WERI-Rb-1 (cell line): ENCODE measurements around the gene GLB1L.

Source experiments
- DNase-seq: peaks from one replicate; pipeline ENCODE4 v3.0.0-alpha.2; 2020
- H3K27ac ChIP-seq: fragments of 250-450 bp; sonication (Bioruptor Pico); 2 replicates; pipeline ENCODE4 v1.5.1; 2020; ENCODE audit warnings: mild to moderate bottlenecking, moderate library complexity
- H3K27me3 ChIP-seq: fragments of 250-450 bp; sonication (Bioruptor Pico); 2 replicates; pipeline ENCODE4 v1.5.1; 2021; ENCODE audit warnings: mild to moderate bottlenecking, low read depth, moderate library complexity; ENCODE audit not compliant: insufficient read depth, severe bottlenecking
- H3K36me3 ChIP-seq: fragments of 250-450 bp; sonication (Bioruptor Pico); 2 replicates; pipeline ENCODE4 v1.5.1; 2020; ENCODE audit warnings: mild to moderate bottlenecking, moderate library complexity
- H3K4me3 ChIP-seq: 2 replicates; pipeline ENCODE4 v1.5.1; 2011; ENCODE audit warnings: low read depth, mild to moderate bottlenecking, control low read depth, low read length
- H3K9me3 ChIP-seq: fragments of 250-450 bp; sonication (Bioruptor Pico); 2 replicates; pipeline ENCODE4 v1.5.1; 2021; ENCODE audit warnings: mild to moderate bottlenecking, moderate library complexity; ENCODE audit not compliant: severe bottlenecking
- TF ChIP-seq, protein P1 (sequence below): IDR thresholded peaks from 2 replicates; pipeline ENCODE4 v1.5.1; 2011; ENCODE audit warnings: low read depth, mild to moderate bottlenecking, control low read depth, inconsistent platforms, low read length

GLB1L gene

GRCh38 chr2:219282375-219282774, 37.1 kb upstream of the GLB1L start:
- no peak for DNase-seq
- Histone ChIP-seq H3K4me3 (no peak overlapping the region), H3K36me3 (peaks cover 62% of the 10 kb centered on the region), H3K27ac (no peak overlapping the region; the same call in 1 of the 2 replicates), H3K9me3 (no peaks in the 10 kb centered on the region), H3K27me3 (no peaks in the 10 kb centered on the region)
- TF ChIP-seq, protein P1, sequence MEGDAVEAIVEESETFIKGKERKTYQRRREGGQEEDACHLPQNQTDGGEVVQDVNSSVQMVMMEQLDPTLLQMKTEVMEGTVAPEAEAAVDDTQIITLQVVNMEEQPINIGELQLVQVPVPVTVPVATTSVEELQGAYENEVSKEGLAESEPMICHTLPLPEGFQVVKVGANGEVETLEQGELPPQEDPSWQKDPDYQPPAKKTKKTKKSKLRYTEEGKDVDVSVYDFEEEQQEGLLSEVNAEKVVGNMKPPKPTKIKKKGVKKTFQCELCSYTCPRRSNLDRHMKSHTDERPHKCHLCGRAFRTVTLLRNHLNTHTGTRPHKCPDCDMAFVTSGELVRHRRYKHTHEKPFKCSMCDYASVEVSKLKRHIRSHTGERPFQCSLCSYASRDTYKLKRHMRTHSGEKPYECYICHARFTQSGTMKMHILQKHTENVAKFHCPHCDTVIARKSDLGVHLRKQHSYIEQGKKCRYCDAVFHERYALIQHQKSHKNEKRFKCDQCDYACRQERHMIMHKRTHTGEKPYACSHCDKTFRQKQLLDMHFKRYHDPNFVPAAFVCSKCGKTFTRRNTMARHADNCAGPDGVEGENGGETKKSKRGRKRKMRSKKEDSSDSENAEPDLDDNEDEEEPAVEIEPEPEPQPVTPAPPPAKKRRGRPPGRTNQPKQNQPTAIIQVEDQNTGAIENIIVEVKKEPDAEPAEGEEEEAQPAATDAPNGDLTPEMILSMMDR: no peak

DNA sequence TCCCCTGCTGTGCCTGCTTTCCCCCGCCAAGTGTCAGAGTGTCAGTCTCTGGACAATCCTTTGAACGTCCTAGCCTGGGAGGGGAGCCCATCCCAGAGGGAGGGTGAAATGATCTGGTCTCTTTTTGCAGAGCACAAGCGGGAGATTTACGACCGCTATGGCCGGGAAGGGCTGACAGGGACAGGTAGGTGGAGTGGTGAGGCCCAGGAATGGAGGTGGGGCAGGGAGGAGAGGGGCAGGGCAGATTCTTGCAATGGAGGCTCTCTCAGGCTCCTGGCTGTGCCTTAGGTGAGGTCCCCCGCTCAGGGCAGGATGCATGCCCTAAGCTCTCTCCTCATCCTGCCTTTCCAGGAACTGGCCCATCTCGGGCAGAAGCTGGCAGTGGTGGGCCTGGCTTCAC, 36.3 kb upstream of the GLB1L start:
- Histone ChIP-seq H3K27ac (no peak overlapping the region), H3K9me3 (no peaks in the 10 kb centered on the region), H3K4me3 (no peak overlapping the region), H3K36me3 (peaks cover 60% of the 10 kb centered on the region), H3K27me3 (no peaks in the 10 kb centered on the region)
- DNase-seq: no peak
- TF ChIP-seq, protein P1: no peak

- TF ChIP-seq, protein P1: no peak
- no peak overlapping the region for H3K4me3 ChIP-seq
- no peak for DNase-seq
- no peaks in the 10 kb centered on the region for H3K9me3 ChIP-seq
- peaks cover 53% of the 10 kb centered on the region for H3K36me3 ChIP-seq
- H3K27me3 ChIP-seq: no peaks in the 10 kb centered on the region
- H3K27ac ChIP-seq: no peak overlapping the region
Observed at GRCh38 chr2:219280651-219281050, 35.4 kb upstream of the GLB1L start.

DNA sequence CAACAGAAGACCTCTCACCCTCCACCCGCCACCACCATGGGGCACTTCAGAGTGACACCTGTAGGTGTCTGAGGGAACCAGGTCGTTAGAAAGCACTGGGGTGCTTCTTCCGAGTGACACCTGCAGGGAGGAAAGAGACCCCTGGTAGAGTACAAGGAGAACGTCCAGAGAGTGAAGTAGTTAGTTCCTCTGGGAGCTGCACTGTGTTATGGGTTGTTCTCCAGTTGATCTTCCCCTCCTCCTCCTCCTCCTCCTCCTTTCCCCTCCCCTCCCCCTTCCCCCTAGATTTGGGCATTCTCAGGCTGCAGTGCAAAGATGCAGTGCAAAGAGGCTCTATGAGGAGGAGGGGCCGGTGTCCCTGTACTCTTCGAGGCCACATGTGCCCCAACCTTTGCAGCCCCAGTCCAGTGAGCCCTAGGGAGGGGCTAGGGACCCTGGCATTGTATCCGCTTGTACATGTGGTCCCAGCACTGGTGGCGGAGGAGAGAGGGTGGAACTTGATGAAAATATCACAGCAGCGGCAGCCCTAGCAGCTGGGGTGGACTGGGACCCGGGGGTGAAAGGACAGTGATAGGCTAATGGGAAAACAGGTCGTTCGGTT, 34.8 kb upstream of the GLB1L start:
- Histone ChIP-seq H3K36me3 (peaks cover 46% of the 10 kb centered on the region), H3K27me3 (no peaks in the 10 kb centered on the region), H3K27ac (peak overlapping the region; percentile 89), H3K9me3 (no peaks in the 10 kb centered on the region), H3K4me3 (peak overlapping the region; percentile 64)
- TF ChIP-seq, protein P1: peak; percentile 18; the same call in 1 of the 2 replicates
- no peak for DNase-seq

DNA sequence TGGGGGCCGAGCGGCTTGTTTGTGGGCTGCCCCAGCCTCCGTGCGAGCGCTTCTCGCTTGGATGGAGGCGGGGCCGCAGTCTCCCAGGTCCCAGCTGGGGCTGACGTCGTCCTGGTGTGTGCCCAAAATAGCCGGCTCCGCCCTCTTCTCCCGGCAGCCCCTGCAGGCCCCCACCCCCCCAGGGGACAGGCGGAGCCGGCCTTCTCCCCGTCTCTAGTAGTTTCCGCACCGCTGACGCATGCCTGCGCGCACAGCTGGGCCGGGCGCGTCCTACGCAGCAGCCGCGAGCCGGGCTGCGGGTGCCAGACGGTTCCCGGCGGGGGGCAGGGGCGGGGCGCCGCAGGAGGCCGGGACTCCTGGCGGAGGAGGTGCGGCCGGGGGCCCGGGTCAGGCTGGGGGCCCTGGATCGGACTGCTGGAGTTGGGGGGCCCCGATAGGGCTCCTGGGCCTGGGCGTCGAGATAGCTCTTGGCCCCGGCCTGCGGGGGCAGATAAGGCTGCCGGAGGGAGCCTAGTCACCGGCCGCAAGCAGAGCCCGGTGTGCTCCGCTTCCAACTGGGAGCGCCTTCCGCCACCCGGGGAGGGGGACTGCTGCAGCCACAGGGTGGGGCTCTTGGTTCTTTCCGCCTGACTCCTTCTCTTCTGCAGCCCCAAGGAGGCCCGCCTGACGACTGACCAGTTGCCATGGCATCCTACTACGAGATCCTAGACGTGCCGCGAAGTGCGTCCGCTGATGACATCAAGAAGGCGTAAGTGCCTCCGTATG, 34.1 kb upstream of the GLB1L start, which contains the start of gene DNAJB2:
DNAJB2 (plus strand) TSS at position 216 of the 765 bp plus-strand sequence; CDS start at position 684, 468 bp downstream.
- H3K4me3 ChIP-seq: peak within 1 kb of the TSS; percentile 64
- H3K36me3 ChIP-seq: peaks cover 40% of the 10 kb centered on the region
- no peaks in the 10 kb centered on the region for H3K27me3 ChIP-seq
- H3K27ac ChIP-seq: peak within 1 kb of the TSS; percentile 89
- TF ChIP-seq, protein P1: no peak
- no peaks in the 10 kb centered on the region for H3K9me3 ChIP-seq
- DNase-seq: peak; percentile 99
